HCT116 (cell line): ENCODE measurements around the gene SPTBN1. TPM values are rescaled to one million over a fixed set of nuclear protein-coding genes. Genes with fewer than 3 reads are reported as not detected.

Source experiments
- ATAC-seq: fragments of 200-7000 bp; cut with Tn5 transposase; 2 replicates; pipeline ENCODE4 v1.9.1; 2020; ENCODE audit warnings: mild to moderate bottlenecking, moderate library complexity
- BruUV-seq: library from RNA; stranded (reverse); fragments of 400-500 nt; replicated peaks from 2 replicates; lab custom pipeline; 2021; lab: Mats Ljungman, UMichigan
- CTCF ChIA-PET: fragments of 300-600 bp; sonication (Branson Sonifier 250); formaldehyde crosslinking; loops from one replicate; lab custom pipeline; 2021; ENCODE audit warnings: antibody characterized with exemption; lab: Charles Lee
- POLR2A ChIA-PET: fragments of 300-600, 350-600 bp; sonication (Branson Sonifier 250); formaldehyde crosslinking; loops from one replicate; lab custom pipeline; 2021; ENCODE audit warnings: antibody characterized with exemption; lab: Charles Lee
- RAD21 ChIA-PET, 2 experiments: fragments of 300-600 bp; sonication (Branson Sonifier 250); formaldehyde crosslinking; loops; one replicate each; lab custom pipeline; 2023; ENCODE audit warnings: low total read pairs in 2 of 2; ENCODE audit not compliant: uncharacterized antibody in 2 of 2, unreplicated experiment in 2 of 2, low non-redundant PET in 1 of 2; lab: Charles Lee
- DNase-seq: peaks from one replicate; pipeline ENCODE4 v3.0.0-alpha.2; 2010; ENCODE audit warnings: low read depth, low spot score
- H2AFZ ChIP-seq: fragments of 200-600 bp; shearing (Covaris generic), sonication (generic); 2 replicates; pipeline ENCODE4 v1.6.1; 2017; ENCODE audit warnings: low read depth, mixed run types, mixed read lengths, antibody characterized with exemption, low read length; ENCODE audit not compliant: poor library complexity, severe bottlenecking
- H3K27ac ChIP-seq: 2 replicates; pipeline ENCODE4 v1.5.1; 2012; ENCODE audit warnings: low read depth, low read length
- H3K27me3 ChIP-seq: fragments of 200-600 bp; sonication (generic); 2 replicates; pipeline ENCODE4 v1.6.1; 2016; ENCODE audit warnings: mixed run types, low read length, mixed read lengths; ENCODE audit not compliant: insufficient read depth
- H3K36me3 ChIP-seq, 2 experiments: fragments of 200-500 bp in 1 of 2; fragments of 200-600 bp in 1 of 2; sonication (Bioruptor generic) in 1 of 2; sonication (generic) in 1 of 2; 2 replicates each; pipeline versions ENCODE4 v1.5.1 to v1.6.1; 2014 to 2016; ENCODE audit warnings: low read length in 2 of 2, inconsistent platforms in 1 of 2, mixed read lengths in 1 of 2, mixed run types in 1 of 2; ENCODE audit not compliant: insufficient read depth in 2 of 2, control insufficient read depth in 1 of 2
- H3K4me1 ChIP-seq, 2 experiments: fragments of 200-600 bp in 1 of 2; sonication (generic) in 1 of 2; 2 replicates each; pipeline versions ENCODE4 v1.5.1 to v1.6.1; 2012 to 2017; ENCODE audit warnings: low read length in 2 of 2, inconsistent platforms in 1 of 2, mild to moderate bottlenecking in 1 of 2, mixed read lengths in 1 of 2, mixed run types in 1 of 2, moderate library complexity in 1 of 2; ENCODE audit not compliant: insufficient read depth in 2 of 2, control insufficient read depth in 1 of 2
- H3K4me2 ChIP-seq: fragments of 200-600 bp; sonication (generic); 2 replicates; pipeline ENCODE4 v1.6.1; 2017; ENCODE audit warnings: mixed run types, low read length, mixed read lengths
- H3K4me3 ChIP-seq, 2 experiments: fragments of 200-600 bp in 1 of 2; sonication (generic) in 1 of 2; replicated peaks in 1 of 2; 2 replicates each; pipeline ENCODE4 v1.5.1; 2011 to 2016; ENCODE audit warnings: low read length in 2 of 2, control low read depth in 1 of 2, low read depth in 1 of 2, mild to moderate bottlenecking in 1 of 2, mixed read lengths in 1 of 2, mixed run types in 1 of 2
- H3K79me2 ChIP-seq: fragments of 200-600 bp; sonication (generic); 2 replicates; pipeline ENCODE4 v1.6.1; 2017; ENCODE audit warnings: mild to moderate bottlenecking, mixed run types, low read length, moderate library complexity, mixed read lengths; ENCODE audit not compliant: insufficient read depth
- H3K9ac ChIP-seq: fragments of 200-600 bp; sonication (generic); 2 replicates; pipeline ENCODE4 v1.6.1; 2016; ENCODE audit warnings: low read length, mixed read lengths
- H3K9me2 ChIP-seq: fragments of 200-600 bp; sonication (generic), shearing (Covaris generic); 2 replicates; pipeline ENCODE4 v1.6.1; 2017; ENCODE audit warnings: mixed run types, mild to moderate bottlenecking, moderate library complexity; ENCODE audit not compliant: insufficient read depth
- H3K9me3 ChIP-seq, 2 experiments: fragments of 200-500 bp in 1 of 2; fragments of 200-600 bp in 1 of 2; sonication (Bioruptor generic) in 1 of 2; sonication (generic) in 1 of 2; 2 replicates each; pipeline ENCODE4 v1.6.1; 2014 to 2017; ENCODE audit warnings: low read length in 2 of 2, mixed read lengths in 2 of 2, inconsistent platforms in 1 of 2, low read depth in 1 of 2, mild to moderate bottlenecking in 1 of 2, mixed run types in 1 of 2, moderate library complexity in 1 of 2; ENCODE audit not compliant: control insufficient read depth in 1 of 2, insufficient read depth in 1 of 2
- H4K20me1 ChIP-seq: fragments of 200-600 bp; sonication (generic), shearing (Covaris generic); 2 replicates; pipeline ENCODE4 v1.6.1; 2017; ENCODE audit warnings: mixed run types, mild to moderate bottlenecking, moderate library complexity; ENCODE audit not compliant: insufficient read depth
- ATF3 ChIP-seq: IDR thresholded peaks from 2 replicates; pipeline ENCODE4 v1.6.1; 2012
- CBX3 ChIP-seq: IDR thresholded peaks from 2 replicates; pipeline ENCODE4 v1.6.1; 2012; ENCODE audit warnings: low read depth
- CEBPB ChIP-seq: IDR thresholded peaks from 2 replicates; pipeline ENCODE4 v1.6.1; 2012; ENCODE audit warnings: low read depth
- EGR1 ChIP-seq: IDR thresholded peaks from 2 replicates; pipeline ENCODE4 v1.6.1; 2012; ENCODE audit warnings: low read depth
- EZH2 ChIP-seq: fragments of 200-600 bp; sonication (generic); IDR thresholded peaks from 2 replicates; pipeline ENCODE4 v1.6.1; 2017; ENCODE audit warnings: antibody characterized with exemption, mixed run types
- EZH2phosphoT487 ChIP-seq: fragments of 200-600 bp; IDR thresholded peaks from 2 replicates; pipeline ENCODE4 v1.6.1; 2018; ENCODE audit warnings: antibody characterized with exemption, borderline replicate concordance
- FOSL1 ChIP-seq: IDR thresholded peaks from 2 replicates; pipeline ENCODE4 v1.6.1; 2012; ENCODE audit warnings: low read depth
- MAX ChIP-seq: IDR thresholded peaks from 2 replicates; pipeline ENCODE4 v1.6.1; 2012
- POLR2AphosphoS5 ChIP-seq: IDR thresholded peaks from 2 replicates; pipeline ENCODE4 v1.6.1; 2011; ENCODE audit warnings: mild to moderate bottlenecking, low read depth, low read length, moderate library complexity
- RAD21 ChIP-seq: IDR thresholded peaks from 2 replicates; pipeline ENCODE4 v1.6.1; 2012; ENCODE audit warnings: low read depth, mild to moderate bottlenecking
- SIN3A ChIP-seq: IDR thresholded peaks from 2 replicates; pipeline ENCODE4 v1.6.1; 2012; ENCODE audit warnings: low read depth
- SP1 ChIP-seq: IDR thresholded peaks from 2 replicates; pipeline ENCODE4 v1.6.1; 2012; ENCODE audit warnings: low read depth
- TCF7L2 ChIP-seq: IDR thresholded peaks from 2 replicates; pipeline ENCODE4 v1.7.0; 2011; ENCODE audit warnings: borderline replicate concordance, inconsistent platforms; ENCODE audit not compliant: insufficient read depth, insufficient read length; ENCODE audit errors: extremely low read depth
- YY1 ChIP-seq: IDR thresholded peaks from 2 replicates; pipeline ENCODE4 v1.6.1; 2011; ENCODE audit warnings: low read length, low read depth, moderate library complexity, mild to moderate bottlenecking; ENCODE audit not compliant: insufficient replicate concordance; ENCODE audit errors: extremely low read depth
- ZFX ChIP-seq: fragments of 450-650 bp; IDR thresholded peaks from 2 replicates; pipeline ENCODE4 v1.6.1; 2017
- ZNF274 ChIP-seq: fragments of 200-500 bp; sonication (Bioruptor generic); IDR thresholded peaks from 2 replicates; pipeline ENCODE4 v1.6.1; 2014; ENCODE audit warnings: mild to moderate bottlenecking, low read depth, low read length, inconsistent platforms
- intact Hi-C: fragments of 100-400 bp; cut with micrococcal nuclease; formaldehyde crosslinking; loops from 2 replicates; pipeline ENCODE4 v1.10.0; 2022
- total RNA-seq: library from RNA; stranded (reverse); gene quantifications from one replicate; pipeline ENCODE4 v1.2.1, GENCODE V29; 2021; ENCODE audit not compliant: unreplicated experiment

Gene SPTBN1
- total RNA-seq, 1 experiment from 2014 or later: 84.4 TPM

GRCh38 chr2:54469484-54470053 is 13.4 kb downstream of the SPTBN1 start:
- Histone ChIP-seq H3K9ac (no peak overlapping the region), H3K4me1 (peaks cover 11 to 20% of the 10 kb centered on the region in 2 experiments), H3K27me3 (no peaks in the 10 kb centered on the region), H2AFZ (no peak overlapping the region), H3K9me2 (no peaks in the 10 kb centered on the region), H3K4me3 (no peak overlapping the region), H3K79me2 (peaks cover 7% of the 10 kb centered on the region; the same call in 1 of the 2 replicates), H3K27ac (no peak overlapping the region), H3K4me2 (no peak overlapping the region), H3K9me3 (no peaks in the 10 kb centered on the region), H3K36me3 (no peaks in the 10 kb centered on the region), H4K20me1 (no peaks in the 10 kb centered on the region)
- POLR2A ChIA-PET: no interaction called here
- CTCF ChIA-PET: no interaction called here
- ATAC-seq: no peak
- no peak for TF ChIP-seq ATF3
- no peak for TF ChIP-seq FOSL1
- TF ChIP-seq POLR2AphosphoS5: no peak
- no TSS peak for BruUV-seq
- intact Hi-C loops: no loop called here
- no peak for DNase-seq
- RAD21 ChIA-PET: no interaction called here

GRCh38 chr2:54470266-54470938 is 14.3 kb downstream of the SPTBN1 start:
- no peak overlapping the region for H2AFZ ChIP-seq
- no peaks in the 10 kb centered on the region for H3K9me3 ChIP-seq
- intact Hi-C loops: no loop called here
- no peaks in the 10 kb centered on the region for H3K9me2 ChIP-seq
- H3K27me3 ChIP-seq: no peaks in the 10 kb centered on the region
- no TSS peak for BruUV-seq
- DNase-seq: no peak
- POLR2A ChIA-PET: no interaction called here
- CTCF ChIA-PET: interaction anchor here (0.9 kb wide), 1 partner anchor 364 kb away, joined by 3 read pairs; no protein-coding TSS in a partner anchor
- H3K4me3 ChIP-seq: no peak overlapping the region
- H3K27ac ChIP-seq: no peak overlapping the region
- no peak overlapping the region for H3K9ac ChIP-seq
- H3K4me2 ChIP-seq: no peak overlapping the region
- RAD21 ChIA-PET: no interaction called here
- H3K4me1 ChIP-seq: peaks cover 11 to 20% of the 10 kb centered on the region in 2 experiments
- ATAC-seq: no peak
- no peaks in the 10 kb centered on the region for H4K20me1 ChIP-seq
- H3K79me2 ChIP-seq: no peaks in the 10 kb centered on the region
- H3K36me3 ChIP-seq: no peaks in the 10 kb centered on the region
- TF ChIP-seq SIN3A: no peak
- TF ChIP-seq SP1: no peak
- no peak for TF ChIP-seq ZFX
- TF ChIP-seq POLR2AphosphoS5: no peak
- TF ChIP-seq MAX: no peak
- TF ChIP-seq RAD21: no peak
- no peak for TF ChIP-seq CEBPB
- no peak for TF ChIP-seq FOSL1
- TF ChIP-seq TCF7L2: no peak
- no peak for TF ChIP-seq CBX3
- TF ChIP-seq EZH2phosphoT487: no peak
- no peak for TF ChIP-seq EZH2
- TF ChIP-seq ZNF274: no peak
- TF ChIP-seq ATF3: no peak
- no peak for TF ChIP-seq EGR1
- no peak for TF ChIP-seq YY1
